ENCODE data around the gene VSTM2B. TPM values are rescaled to one million over a fixed set of nuclear protein-coding genes. Genes with fewer than 3 reads are reported as not detected.

The VSTM2B gene
- total RNA-seq, 1 donor from 2014 or later = not detected

DNA sequence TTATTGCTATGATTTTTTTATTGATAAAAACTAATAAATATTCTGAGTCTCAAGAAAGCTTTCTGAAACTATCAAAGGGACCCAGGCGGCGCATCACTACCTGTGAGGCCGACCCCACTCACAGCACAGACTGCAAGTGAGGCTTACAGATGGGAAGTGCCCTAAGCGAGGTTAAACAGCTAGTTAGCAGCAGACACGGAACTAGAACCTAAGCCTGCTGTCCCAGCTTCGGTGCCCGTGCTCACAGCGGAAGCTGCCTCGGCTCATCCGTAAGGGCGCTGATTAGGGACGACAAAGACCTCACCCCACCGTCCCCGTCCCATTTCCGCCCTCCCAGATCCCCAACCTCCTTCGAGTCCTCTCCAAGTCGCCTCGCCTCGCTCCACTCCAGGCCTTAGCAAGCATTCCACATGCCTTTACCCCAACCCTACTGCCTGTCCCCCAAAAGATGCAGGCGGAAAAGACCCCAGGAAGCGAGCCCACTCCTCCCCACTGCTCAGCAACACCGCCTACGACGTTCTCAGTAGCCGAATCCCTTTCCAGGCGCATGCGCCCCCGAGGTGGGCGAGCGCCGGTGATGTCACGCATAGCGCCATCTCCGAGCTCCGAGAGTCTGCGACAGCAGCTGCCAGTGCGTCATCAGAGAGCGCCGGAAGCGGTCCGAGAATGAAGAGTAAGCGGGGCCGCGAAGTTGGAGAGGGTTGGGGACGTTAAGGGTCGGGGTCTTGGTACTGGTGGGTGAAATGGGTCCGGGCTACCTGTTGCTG is 80.0 kb downstream of the VSTM2B start, which contains the start of gene POP4:
POP4 (plus strand) TSS at position 631 of the 767 bp plus-strand sequence; CDS start at position 667, 36 bp downstream.
- H3K9me3 Mint-ChIP-seq = no peaks in the 10 kb centered on the region
- peak within 1 kb of the TSS; percentile 53 for H3K27ac ChIP-seq
- peak within 1 kb of the TSS; percentile 71 for H3K4me3 ChIP-seq
- H3K4me3 Mint-ChIP-seq = peak within 1 kb of the TSS; percentile 100
- TF ChIP-seq, protein P1, sequence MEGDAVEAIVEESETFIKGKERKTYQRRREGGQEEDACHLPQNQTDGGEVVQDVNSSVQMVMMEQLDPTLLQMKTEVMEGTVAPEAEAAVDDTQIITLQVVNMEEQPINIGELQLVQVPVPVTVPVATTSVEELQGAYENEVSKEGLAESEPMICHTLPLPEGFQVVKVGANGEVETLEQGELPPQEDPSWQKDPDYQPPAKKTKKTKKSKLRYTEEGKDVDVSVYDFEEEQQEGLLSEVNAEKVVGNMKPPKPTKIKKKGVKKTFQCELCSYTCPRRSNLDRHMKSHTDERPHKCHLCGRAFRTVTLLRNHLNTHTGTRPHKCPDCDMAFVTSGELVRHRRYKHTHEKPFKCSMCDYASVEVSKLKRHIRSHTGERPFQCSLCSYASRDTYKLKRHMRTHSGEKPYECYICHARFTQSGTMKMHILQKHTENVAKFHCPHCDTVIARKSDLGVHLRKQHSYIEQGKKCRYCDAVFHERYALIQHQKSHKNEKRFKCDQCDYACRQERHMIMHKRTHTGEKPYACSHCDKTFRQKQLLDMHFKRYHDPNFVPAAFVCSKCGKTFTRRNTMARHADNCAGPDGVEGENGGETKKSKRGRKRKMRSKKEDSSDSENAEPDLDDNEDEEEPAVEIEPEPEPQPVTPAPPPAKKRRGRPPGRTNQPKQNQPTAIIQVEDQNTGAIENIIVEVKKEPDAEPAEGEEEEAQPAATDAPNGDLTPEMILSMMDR (IDR thresholded peaks at IDR 0.05) = no peak
- no peak for TF ChIP-seq EZH2phosphoT487 (IDR thresholded peaks at IDR 0.05)
- TF ChIP-seq EZH2 (IDR thresholded peaks at IDR 0.05) = no peak
- no peaks in the 10 kb centered on the region for H4K20me1 ChIP-seq (ENCODE audit: low read depth)
- H3K4me1 Mint-ChIP-seq = peaks cover 15% of the 10 kb centered on the region
- H3K9me3 ChIP-seq (ENCODE audit: low read depth) = no peaks in the 10 kb centered on the region
- DNase-seq (ENCODE audit: low spot score) = peak; percentile 99
- peak within 1 kb of the TSS; percentile 100 for H3K27ac Mint-ChIP-seq
- H3K36me3 Mint-ChIP-seq = peaks cover 2% of the 10 kb centered on the region
- peaks cover 10% of the 10 kb centered on the region for H3K4me1 ChIP-seq
- H3K27me3 ChIP-seq = no peaks in the 10 kb centered on the region
- H3K27me3 Mint-ChIP-seq (ENCODE audit: insufficient read depth, low read depth) = peaks cover 6% of the 10 kb centered on the region
- peaks cover 24% of the 10 kb centered on the region for H3K79me2 ChIP-seq (ENCODE audit: low read depth)
- H3K9ac ChIP-seq = peak within 1 kb of the TSS; percentile 74
- H3K4me2 ChIP-seq = peak within 1 kb of the TSS; percentile 94
- H3F3A ChIP-seq (ENCODE audit: low read depth) = peaks cover 8% of the 10 kb centered on the region
- H3K36me3 ChIP-seq = no peaks in the 10 kb centered on the region
- peak within 1 kb of the TSS; percentile 88 for H2AFZ ChIP-seq (replicated peaks)

DNA sequence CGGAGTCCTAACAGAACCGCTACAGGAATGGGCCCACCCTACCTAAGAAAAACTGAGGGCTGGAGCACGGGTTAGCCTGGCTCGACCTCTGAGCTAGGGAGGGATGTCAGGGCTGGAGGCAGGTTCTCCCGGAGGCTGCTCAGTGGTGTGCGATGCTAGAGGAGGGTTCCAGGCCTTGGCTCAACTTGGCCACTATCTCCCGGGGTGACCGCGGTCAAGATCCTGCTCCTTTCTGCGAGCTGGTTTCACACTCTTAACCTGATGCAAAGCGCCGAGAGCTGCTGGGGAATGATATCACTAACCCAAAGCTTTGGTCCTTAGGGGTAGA is 80.6 kb downstream of the VSTM2B start:
- peaks cover 2% of the 10 kb centered on the region for H3K36me3 Mint-ChIP-seq

DNA sequence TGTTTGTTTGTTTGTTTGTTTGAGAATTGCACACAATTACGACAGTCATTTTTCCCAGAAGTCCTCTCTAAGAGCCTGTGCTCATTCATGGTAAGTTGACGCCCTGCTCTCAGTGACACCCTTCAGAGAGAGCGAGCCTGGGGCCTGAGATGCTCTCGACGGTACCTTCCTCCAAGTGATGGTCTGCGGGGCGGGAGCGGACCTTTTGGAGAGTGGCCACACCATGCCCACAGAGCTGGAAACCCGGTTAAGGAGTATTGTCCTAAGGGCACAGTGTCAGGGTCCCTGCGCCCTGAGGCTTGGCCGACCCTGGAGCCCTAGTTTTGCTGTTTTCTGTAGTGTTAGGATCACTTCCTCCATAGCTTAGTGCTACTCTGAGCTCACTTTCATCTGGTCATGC is 83.8 kb downstream of the VSTM2B start:
- no peaks in the 10 kb centered on the region for H3K36me3 ChIP-seq
- no peaks in the 10 kb centered on the region for H4K20me1 ChIP-seq (ENCODE audit: low read depth)
- no peaks in the 10 kb centered on the region for H3K9me3 ChIP-seq (ENCODE audit: low read depth)
- TF ChIP-seq EZH2phosphoT487 (IDR thresholded peaks at IDR 0.05) (no peak), EZH2 (IDR thresholded peaks at IDR 0.05) (no peak)
- TF ChIP-seq, protein P1 (IDR thresholded peaks at IDR 0.05) = no peak
- Mint-ChIP-seq H3K36me3 (peaks cover 12% of the 10 kb centered on the region), H3K27me3 (ENCODE audit: insufficient read depth, low read depth) (peaks cover 6% of the 10 kb centered on the region), H3K9me3 (no peaks in the 10 kb centered on the region), H3K4me1 (peaks cover 16% of the 10 kb centered on the region), H3K4me3 (no peak overlapping the region), H3K27ac (no peak overlapping the region)
- no peak for DNase-seq (ENCODE audit: low spot score)
- H3K9ac ChIP-seq = no peak overlapping the region
- H3K4me2 ChIP-seq = no peak overlapping the region
- no peaks in the 10 kb centered on the region for H3K27me3 ChIP-seq
- H3F3A ChIP-seq (ENCODE audit: low read depth) = no peaks in the 10 kb centered on the region
- H3K4me3 ChIP-seq = no peak overlapping the region
- H2AFZ ChIP-seq (replicated peaks) = no peak overlapping the region
- no peak overlapping the region for H3K27ac ChIP-seq
- peaks cover 10% of the 10 kb centered on the region for H3K4me1 ChIP-seq
- H3K79me2 ChIP-seq (ENCODE audit: low read depth) = peaks cover 21% of the 10 kb centered on the region

More for the DNA sequence above, 80.6 kb downstream of the VSTM2B start:
- peak overlapping the region; percentile 71 for H3K4me3 ChIP-seq
- TF ChIP-seq, protein P1 (IDR thresholded peaks at IDR 0.05) = no peak
- no peak for TF ChIP-seq EZH2 (IDR thresholded peaks at IDR 0.05)
- no peak for TF ChIP-seq EZH2phosphoT487 (IDR thresholded peaks at IDR 0.05)
- H3K9ac ChIP-seq = peak overlapping the region; percentile 74
- peaks cover 4% of the 10 kb centered on the region for H3K27me3 Mint-ChIP-seq (ENCODE audit: insufficient read depth, low read depth)
- no peaks in the 10 kb centered on the region for H3K27me3 ChIP-seq
- H3K4me2 ChIP-seq = peak overlapping the region; percentile 94
- H3K27ac Mint-ChIP-seq = peak overlapping the region; percentile 100
- H2AFZ ChIP-seq (replicated peaks) = peak overlapping the region; percentile 88
- H3K9me3 Mint-ChIP-seq = no peaks in the 10 kb centered on the region
- DNase-seq (ENCODE audit: low spot score) = no peak
- H3K4me3 Mint-ChIP-seq = peak overlapping the region; percentile 100
- H3F3A ChIP-seq (ENCODE audit: low read depth) = peaks cover 8% of the 10 kb centered on the region
- H3K9me3 ChIP-seq (ENCODE audit: low read depth) = no peaks in the 10 kb centered on the region
- H4K20me1 ChIP-seq (ENCODE audit: low read depth) = no peaks in the 10 kb centered on the region
- no peaks in the 10 kb centered on the region for H3K36me3 ChIP-seq
- H3K4me1 ChIP-seq = peaks cover 10% of the 10 kb centered on the region
- H3K27ac ChIP-seq = no peak overlapping the region
- peaks cover 24% of the 10 kb centered on the region for H3K79me2 ChIP-seq (ENCODE audit: low read depth)
- H3K4me1 Mint-ChIP-seq = peaks cover 16% of the 10 kb centered on the region
